ENCODE measurements around the gene GJB5.
"Not testable (repeated sequence)": the region's sequence is repeated elsewhere in the genome, so short reads cannot be mapped to it uniquely, and the experiment has no call there.

The GJB5 gene

DNA sequence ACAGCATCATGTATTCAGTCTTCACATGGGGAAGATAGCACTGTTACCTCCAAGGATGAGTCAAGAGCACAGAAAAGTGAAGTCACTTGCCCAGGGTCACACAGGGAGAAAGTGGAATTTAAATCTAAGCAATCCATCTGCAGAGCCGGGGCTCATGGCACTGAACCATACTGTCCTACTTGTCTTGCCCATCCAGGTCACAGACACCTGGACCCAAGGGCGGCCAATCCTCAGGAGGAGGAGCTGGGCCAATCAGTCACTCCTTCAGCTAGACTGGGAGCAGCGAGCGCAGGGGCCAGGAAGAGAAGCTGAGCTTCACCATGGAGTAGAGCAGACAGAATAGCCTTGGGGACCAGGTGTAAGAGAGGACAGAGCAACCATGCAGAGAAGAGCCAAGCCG lies 9.2 kb upstream of the GJB5 start:
- no peak for DNase-seq (ENCODE audit: low read depth in 2 of 2)

DNA sequence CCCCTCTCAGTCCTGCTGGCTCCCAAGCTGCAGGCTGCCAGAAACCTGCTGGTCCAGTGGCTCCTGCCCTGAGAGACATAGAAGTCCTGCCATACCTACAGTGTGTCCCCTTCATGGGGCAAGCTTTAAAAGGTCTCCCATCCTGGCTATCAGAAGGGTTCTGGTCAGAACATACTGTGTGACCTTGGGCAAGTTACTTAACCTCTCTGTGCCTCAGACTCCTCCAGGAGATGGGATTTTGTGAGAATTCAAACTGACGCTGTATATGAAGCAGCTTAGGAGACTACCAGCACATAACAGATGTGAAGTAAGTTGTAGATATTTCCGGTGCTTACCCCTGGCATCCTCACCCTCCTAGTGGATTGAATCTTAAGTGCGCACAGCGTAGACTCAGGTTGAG lies 8.7 kb upstream of the GJB5 start:
- no peak for DNase-seq (ENCODE audit: low read depth in 2 of 2)

DNA sequence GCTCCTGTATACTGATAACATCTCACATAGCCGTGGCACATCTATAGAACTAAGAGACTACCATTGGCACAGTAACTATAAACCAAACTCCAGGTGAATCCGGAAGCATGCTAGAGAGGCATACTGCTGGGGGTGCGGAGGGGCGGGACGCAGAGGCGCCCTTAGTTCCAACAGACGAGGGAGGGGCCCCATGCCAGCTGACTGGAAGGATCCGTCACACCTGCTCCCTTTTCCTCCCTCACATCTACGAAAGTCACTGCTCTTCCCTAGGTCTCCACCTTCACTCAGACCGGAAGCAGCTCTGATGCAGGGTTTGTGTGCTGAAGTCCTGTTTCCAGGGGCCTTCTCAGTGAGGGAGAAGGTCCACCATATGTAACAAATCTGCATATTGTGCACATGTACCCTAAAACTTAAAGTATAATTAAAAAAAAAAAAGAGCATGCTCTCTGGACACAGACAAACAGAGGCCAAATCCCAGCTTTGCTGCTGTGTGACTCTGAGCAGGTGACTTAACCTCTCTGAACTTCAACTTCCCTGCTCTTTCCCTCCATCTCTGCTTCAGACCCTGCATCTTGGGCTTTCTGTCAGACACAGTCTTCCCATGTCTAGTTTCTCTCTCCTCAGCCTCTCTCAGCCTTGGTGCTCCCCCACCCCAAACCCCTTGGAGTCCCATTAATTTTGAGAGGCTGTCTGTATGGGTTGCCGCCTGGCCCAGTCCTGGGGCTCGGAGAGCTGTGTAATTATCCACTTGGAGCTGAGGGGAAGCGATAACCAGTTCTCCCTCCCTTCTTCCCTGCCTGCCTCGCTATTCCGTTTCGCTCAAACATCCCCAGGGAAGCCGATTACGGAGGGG lies 7.8 kb upstream of the GJB5 start:
- no peak for DNase-seq (ENCODE audit: low read depth in 2 of 2)

DNA sequence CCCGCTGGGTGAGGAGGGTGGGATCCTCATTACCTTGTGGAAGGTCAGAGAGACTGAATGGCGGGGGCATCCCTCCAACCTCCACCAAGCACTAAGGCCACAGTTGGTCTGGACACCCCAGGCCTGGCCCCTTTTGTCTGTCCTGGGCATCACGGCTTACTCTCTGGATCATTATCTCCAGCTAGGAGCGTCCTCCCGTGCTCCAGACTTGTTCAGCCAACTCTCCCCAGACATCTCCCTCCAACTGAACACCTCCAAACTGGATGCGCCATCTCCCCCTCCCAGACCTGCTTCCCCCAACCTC lies 7.3 kb upstream of the GJB5 start:
- DNase-seq (ENCODE audit: low read depth in 2 of 2) = no peak

DNA sequence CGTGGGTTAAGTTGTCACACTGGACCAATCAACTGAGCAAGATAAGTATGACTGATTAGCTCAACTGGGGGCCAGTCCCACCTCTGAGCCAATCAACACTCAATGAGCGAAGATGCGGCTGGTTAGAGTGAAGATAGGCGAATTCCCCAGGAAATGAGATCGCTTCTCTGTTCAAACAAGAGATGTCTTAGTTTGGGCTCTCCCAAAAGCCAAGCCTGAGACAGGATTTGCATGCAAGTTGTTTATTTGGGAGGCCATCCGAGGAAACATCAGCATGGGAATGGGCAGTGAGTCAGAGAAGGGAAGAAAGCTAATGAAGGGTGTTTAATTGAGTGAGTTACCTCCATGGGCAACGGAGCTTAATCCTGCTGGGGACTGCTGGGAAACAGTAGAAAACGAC lies 4.9 kb upstream of the GJB5 start:
- DNase-seq (ENCODE audit: low read depth in 2 of 2) = no peak

DNA sequence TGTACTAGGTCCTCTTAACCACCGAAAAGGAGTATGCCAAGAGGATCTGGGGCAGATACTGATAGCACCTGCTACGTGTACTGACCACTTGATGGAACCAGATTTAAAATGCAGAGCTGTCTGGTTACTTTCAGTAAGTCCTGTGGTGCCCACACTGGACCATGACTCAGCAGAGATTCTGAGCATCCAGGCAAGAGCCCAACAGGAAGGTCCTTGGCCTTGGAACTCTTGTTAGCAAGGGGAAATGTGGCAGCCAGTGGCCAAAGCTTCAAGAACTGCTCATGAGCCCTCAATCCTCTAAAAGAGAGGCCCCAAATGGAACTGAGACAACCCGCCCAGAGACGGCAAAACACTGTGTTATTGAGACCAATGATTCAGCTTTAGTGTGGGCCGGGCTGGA lies 4.2 kb upstream of the GJB5 start:
- no peak for DNase-seq (ENCODE audit: low read depth in 2 of 2)

DNA sequence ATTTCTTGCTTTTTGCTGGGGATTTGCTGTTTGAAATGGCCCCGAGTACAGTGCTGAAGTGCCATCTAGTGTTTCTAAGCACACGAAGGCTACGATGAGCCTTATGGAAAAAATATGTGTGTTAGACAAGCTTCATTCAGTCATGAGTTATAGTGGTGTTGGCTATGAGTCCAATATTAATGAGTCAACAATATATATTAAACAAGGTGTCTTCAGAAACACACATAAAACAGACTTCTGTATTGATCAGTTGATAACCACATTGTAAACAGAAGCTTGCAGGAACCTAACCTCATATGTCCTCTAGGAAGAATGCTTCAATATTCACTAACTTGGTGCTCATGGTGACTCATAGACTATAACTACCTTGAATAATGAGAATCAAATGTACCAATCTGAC lies 1.7 kb upstream of the GJB5 start:
- DNase-seq (ENCODE audit: low read depth in 2 of 2) = no peak

DNA sequence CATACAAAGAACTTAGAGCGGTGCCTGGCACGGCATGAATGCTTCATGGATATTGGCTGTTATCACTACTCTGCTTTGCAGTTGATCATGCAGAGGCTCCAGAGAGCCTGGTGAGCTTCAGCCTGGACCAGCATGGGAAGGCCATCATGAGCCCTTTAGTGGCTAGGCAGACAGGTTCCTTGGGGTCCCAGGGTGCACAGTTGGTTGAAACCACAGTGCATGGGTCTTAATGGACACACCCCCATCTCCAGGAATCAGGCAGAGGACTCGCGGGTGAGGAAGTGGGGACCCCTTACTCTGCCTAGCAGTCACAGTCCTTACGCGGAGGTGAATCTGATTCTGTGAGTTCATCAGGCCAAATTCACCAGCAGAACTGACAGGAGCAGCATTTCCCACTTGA lies 1.1 kb downstream of the GJB5 start:
- no peak for DNase-seq (ENCODE audit: low read depth in 2 of 2)

DNA sequence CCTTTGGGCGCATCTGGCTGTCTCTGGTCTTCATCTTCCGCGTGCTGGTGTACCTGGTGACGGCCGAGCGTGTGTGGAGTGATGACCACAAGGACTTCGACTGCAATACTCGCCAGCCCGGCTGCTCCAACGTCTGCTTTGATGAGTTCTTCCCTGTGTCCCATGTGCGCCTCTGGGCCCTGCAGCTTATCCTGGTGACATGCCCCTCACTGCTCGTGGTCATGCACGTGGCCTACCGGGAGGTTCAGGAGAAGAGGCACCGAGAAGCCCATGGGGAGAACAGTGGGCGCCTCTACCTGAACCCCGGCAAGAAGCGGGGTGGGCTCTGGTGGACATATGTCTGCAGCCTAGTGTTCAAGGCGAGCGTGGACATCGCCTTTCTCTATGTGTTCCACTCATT lies 2.5 kb downstream of the GJB5 start:
- no peak for DNase-seq (ENCODE audit: low read depth in 2 of 2)

DNA sequence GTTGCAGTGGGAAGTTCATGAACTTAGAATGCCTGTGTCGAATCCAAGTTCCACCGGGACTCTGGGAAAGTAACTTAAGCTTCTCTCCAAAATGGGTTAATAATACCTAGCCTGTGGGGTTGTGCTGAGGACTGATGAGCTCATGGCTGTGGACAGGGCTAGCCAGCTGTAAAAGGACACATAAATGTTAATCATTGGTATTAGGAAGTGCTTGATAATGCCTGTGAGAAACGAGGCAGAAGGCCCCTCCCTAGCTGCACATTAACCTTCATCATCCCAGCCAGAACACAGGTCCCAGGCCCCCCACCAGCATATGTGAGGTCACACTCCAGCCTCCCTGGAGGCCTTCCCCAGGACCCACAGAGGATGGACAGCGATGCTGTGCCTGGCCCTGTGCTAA lies 3.9 kb downstream of the GJB5 start:
- no peak for DNase-seq (ENCODE audit: low read depth in 2 of 2)

DNA sequence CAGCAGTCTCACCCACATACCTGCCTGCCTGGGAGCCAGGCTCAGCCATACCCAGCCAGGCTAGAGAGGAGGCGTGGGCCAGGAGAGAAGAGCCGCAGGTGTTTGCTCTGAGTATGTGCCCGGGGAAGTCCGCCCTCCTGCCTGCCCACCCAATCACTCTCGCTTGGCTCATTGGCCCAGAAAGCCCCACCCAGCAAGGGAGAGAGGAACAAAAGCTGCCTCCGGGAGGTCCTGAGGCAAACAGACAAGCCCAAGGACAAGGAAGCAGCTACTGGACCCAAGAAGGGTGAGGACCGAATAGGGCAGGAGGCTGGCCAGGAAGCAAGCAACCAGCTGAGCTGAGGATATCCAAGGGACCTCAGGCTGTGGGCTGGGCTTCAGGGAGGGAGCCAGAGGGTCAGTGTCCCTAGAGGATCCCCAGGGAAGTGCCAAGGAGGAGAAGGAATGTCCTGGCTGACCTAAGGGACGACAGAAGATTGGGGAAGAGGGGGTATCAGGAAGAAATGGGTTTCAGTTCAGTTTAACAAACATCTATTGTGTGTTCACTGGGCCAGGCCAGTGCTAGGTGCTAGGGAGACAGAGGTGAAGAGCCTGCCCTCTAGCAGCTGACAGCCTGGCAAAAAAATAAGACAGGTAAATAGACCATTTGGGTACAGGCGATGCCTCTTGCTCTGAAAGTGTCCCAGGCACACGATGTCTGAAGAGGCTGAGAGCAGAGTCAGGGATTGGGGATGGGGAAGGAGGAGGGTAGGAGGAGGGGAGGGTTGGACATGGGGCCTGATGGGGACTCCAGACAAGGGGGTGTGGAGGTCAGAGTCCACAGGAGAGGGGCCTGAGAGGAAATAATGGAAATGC lies 4.9 kb downstream of the GJB5 start, which contains the start of gene GJB4:
GJB4 (plus strand) TSS at position 238 of the 855 bp plus-strand sequence. CDS start 1,515 bp downstream, outside the sequence.
- DNase-seq (ENCODE audit: low read depth in 2 of 2) = no peak

DNA sequence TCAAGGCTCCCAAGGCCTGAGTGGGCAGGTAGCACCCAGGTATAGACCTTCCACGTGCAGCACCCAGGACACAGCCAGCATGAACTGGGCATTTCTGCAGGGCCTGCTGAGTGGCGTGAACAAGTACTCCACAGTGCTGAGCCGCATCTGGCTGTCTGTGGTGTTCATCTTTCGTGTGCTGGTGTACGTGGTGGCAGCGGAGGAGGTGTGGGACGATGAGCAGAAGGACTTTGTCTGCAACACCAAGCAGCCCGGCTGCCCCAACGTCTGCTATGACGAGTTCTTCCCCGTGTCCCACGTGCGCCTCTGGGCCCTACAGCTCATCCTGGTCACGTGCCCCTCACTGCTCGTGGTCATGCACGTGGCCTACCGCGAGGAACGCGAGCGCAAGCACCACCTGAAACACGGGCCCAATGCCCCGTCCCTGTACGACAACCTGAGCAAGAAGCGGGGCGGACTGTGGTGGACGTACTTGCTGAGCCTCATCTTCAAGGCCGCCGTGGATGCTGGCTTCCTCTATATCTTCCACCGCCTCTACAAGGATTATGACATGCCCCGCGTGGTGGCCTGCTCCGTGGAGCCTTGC lies 6.4 kb downstream of the GJB5 start:
- no peak for DNase-seq (ENCODE audit: low read depth in 2 of 2)

DNA sequence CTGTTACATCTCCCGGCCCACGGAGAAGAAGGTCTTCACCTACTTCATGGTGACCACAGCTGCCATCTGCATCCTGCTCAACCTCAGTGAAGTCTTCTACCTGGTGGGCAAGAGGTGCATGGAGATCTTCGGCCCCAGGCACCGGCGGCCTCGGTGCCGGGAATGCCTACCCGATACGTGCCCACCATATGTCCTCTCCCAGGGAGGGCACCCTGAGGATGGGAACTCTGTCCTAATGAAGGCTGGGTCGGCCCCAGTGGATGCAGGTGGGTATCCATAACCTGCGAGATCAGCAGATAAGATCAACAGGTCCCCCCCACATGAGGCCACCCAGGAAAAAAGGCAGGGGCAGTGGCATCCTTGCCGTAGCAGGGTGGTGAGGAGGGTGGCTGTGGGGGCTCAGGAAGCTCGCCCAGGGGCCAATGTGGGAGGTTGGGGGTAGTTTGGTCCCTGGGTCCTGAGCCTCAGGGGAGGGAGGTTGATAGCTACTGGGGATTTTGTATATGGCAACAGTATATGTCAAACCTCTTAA lies 7.0 kb downstream of the GJB5 start:
- DNase-seq (ENCODE audit: low read depth in 2 of 2) = no peak

DNA sequence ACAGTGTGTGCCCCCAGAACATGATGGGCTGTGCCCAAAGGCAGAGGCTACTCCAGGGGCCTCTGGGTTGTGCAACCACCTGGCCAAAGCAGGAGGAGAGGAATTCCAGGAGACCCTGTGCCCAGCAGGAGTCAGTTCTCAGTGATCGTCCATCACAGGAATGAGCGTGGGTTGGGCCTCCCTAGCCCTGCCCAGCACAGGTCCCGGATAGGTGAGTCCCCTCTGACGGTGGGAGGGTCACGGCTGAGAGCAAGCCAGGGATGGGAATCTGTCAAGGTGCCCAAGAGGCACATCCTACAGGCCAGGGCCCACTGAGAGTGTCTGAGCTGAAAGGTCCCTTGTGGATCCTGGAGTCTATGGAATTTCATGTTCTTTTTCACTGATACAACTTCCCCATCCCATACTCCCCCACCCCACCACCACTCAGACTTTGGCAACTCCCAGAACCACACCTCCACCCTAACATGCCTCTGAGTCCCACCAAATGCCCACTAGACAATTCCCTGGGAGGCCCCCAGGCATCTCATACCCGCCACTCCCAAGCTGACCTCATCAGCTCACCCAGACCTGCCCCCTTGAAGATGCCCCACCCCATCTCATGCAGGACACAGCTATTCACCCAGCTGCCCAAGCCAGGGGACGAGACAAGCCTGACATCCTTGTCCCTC lies 7.8 kb downstream of the GJB5 start:
- DNase-seq (ENCODE audit: low read depth in 2 of 2) = no peak

DNA sequence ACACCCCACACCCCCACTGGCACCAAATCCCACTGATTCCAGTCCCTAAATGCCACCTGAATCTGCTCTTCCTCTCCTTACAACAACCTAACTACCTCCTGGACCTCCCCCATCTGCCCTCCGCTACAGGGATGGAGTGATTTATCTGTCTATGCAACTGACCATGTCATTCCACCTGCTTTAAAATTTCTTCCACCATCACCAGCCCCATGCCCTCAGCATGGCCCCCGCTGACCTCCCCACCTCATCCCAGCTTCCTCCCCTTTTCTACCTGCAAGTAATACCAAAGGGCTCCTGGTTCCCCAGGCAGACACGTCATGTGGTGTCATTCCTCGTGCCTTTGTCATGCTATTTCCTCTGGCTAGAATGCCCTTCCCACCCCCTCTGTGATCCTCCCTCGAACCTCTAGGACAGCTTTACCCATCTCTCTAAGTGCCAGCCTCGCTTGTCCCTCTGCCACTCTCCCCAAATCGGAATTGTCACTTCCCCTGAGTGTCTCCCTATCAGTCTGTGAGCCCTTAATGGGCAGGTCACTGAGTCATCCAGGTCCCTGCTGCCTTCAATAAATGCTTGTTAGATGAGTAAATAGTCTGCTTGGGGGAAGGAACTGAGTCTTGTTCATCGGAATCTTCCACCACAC lies 8.4 kb downstream of the GJB5 start:
- DNase-seq (ENCODE audit: low read depth in 2 of 2) = no peak

DNA sequence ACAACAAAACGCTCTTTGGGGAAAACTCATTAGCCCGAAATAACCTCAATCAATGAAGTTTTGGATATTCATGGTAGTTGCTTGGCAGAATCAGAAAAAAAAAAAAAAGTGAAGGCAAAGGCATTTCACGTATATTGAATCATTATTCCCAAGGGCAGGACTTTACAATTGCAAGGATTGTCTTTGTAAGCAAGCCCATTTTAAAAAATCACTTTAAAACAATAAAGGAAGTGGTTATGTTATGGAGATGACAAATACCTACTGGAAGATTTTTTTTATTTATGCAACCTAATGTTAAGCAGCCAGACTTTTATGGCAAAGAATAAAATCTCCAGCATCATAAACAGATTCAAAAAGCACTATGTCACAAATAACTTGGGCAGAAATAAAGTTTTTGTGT lies 14.0 kb downstream of the GJB5 start:
- no peak for DNase-seq (ENCODE audit: low read depth in 2 of 2)

DNA sequence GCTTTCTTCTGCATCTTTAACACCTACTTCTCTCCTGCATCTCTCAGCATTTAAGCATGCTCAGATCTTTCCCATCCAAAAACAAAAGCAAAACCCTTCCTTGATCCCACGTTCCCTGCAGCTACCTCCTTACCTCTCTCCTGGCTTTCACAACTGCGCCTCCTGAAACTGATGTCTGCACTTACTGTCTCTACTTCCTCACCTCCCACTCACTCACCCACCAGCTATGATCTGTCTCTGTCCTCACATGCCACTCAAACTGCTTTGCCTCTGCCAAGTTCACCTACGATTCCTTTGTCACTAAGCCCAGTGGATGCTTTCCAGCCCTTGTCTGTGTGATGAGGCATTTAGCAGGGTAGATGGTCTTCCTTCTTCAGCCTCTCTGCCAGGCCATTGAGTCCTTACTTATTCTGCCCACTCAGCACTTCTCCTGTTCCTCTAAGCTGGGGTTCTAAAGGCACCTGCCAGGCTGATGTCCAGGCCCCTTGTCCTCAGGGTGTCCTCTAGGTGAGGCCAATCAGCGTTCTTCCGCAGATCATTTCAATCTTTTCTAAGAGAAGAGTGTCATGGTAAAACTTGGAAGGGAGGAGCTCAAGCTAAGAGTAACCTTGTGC lies 16.2 kb downstream of the GJB5 start:
- no peak for DNase-seq (ENCODE audit: low read depth in 2 of 2)

DNA sequence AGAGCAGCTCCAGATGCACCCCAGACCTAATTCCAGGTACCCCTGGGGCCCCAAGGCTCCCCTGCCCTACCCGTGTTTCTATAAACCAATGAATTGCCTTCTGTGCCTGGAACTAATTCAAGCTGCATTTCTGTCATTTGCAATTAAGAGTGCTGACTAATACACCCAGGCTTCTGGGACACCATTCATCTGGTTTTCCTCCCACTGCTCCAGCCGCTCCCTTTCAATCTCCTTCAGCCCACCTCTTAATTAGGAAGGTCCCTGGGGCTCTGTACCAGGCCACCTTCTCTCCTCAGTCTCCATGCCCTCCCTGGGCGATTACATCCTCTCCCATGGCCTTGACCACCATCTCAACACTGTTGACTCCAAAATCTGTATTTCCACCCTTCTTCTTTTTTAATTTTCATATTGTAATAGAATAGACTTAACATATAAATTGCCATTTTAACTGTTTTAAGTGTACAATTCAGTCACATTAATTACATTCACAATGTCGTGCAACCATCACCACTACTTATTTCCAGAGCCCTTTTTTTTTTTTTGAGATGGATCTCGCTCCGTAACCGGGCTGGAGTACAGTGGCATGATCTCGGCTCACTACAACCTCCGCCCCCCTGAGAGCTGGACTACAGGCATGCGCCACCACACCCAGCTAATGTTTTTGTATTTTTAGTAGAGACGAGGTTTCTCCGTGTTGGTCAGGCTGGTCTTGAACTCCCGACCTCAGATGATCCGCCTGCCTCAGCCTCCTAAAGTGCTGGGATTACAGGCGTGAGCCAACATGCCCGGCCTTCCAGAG lies 16.9 kb downstream of the GJB5 start:
- no peak for DNase-seq (ENCODE audit: low read depth in 2 of 2)

DNA sequence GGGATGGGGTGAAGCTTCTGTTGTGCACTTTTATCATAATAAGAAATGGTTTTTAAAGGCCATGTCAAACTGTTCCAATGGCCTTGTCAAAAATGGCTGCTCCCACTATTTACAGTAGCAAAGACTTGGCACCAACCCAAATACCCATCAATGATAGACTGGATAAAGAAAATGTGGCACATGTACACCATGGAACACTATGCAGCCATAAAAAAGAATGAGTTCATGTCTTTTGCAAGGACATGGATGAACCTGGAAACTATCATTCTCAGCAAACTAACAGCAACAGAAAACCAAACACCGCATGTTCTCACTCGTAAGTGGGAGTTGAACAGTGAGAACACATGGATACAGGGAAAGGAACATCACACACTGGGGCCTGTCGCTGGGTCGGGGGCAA lies 18.3 kb downstream of the GJB5 start:
- not testable (repeated sequence) for DNase-seq (ENCODE audit: low read depth in 2 of 2)

DNA sequence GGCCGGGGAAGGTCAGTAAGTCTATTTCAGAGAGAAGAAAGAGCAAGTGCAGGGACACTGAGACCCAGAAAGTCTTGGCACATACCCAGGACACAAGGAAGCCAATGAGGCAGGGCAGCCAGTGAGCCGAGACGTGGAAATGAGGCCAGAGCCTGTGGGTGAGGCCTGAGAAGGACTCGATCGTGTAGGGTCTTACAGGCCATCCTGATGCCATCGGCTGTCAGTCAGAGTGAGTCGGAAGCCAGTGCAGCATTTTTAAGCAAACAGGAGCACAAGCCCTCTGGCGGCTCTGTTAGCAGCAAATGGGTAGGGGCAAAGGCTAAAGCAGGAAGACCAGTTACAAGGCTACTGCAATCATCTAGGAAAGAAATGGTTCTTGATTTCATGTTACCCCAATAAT lies 20.1 kb downstream of the GJB5 start:
- no peak for DNase-seq (ENCODE audit: low read depth in 2 of 2)

Measured in activated CD8-positive, alpha-beta memory T cell treated with anti-CD3 and anti-CD28 coated beads for 4 hours (primary cell).